HFFc6 (cell line): ENCODE results near the gene SLTM. TPM values are rescaled to one million over a fixed set of nuclear protein-coding genes. Genes with fewer than 3 reads are reported as not detected.
A peak's percentile ranks its signal among the peaks of the same experiment; 100 is the strongest.
"Not testable (repeated sequence)": the region's sequence is repeated elsewhere in the genome, so short reads cannot be mapped to it uniquely, and the experiment has no call there.

Experiments
- DNase-seq: peaks from one replicate; pipeline ENCODE4 v3.0.0-alpha.2; 2018
- H3K27ac Mint-ChIP-seq: 2 replicates; pipeline ENCODE4 v1.8.0; 2020; ENCODE audit warnings: mild to moderate bottlenecking, mixed read lengths
- H3K27me3 Mint-ChIP-seq: 2 replicates; pipeline ENCODE4 v1.8.0; 2021; ENCODE audit warnings: mild to moderate bottlenecking, moderate library complexity, mixed read lengths; ENCODE audit not compliant: insufficient read depth
- H3K36me3 Mint-ChIP-seq: 2 replicates; pipeline ENCODE4 v1.8.0; 2021; ENCODE audit warnings: low read depth, mixed read lengths
- H3K4me1 Mint-ChIP-seq: 2 replicates; pipeline ENCODE4 v1.8.0; 2020; ENCODE audit warnings: low read depth, mixed read lengths
- H3K4me3 Mint-ChIP-seq: 2 replicates; pipeline ENCODE4 v1.8.0; 2020; ENCODE audit warnings: mild to moderate bottlenecking, moderate library complexity, mixed read lengths
- H3K9me3 Mint-ChIP-seq: 2 replicates; pipeline ENCODE4 v1.8.0; 2020; ENCODE audit warnings: mild to moderate bottlenecking, mixed read lengths
- total RNA-seq, 6 experiments: library from RNA; stranded (reverse); fragmentation: NEBNext Ultra II Directional; extraction: Animal tissue kit (Norgen Biotek cat#: 25700); gene quantifications; 2 replicates in 1 of 6; 3 replicates in 5 of 6; pipeline ENCODE4 v1.2.3, GENCODE V29; 2021
- TF ChIP-seq, protein P1 (sequence below): fragments of 200-600 bp; sonication (generic); IDR thresholded peaks from 2 replicates; pipeline ENCODE4 v1.5.0; 2021; ENCODE audit warnings: antibody characterized with exemption, mild to moderate bottlenecking

The SLTM gene
- total RNA-seq, 6 experiments from 2014 or later: 38.1 to 49.4 (median 45.3) TPM

DNA sequence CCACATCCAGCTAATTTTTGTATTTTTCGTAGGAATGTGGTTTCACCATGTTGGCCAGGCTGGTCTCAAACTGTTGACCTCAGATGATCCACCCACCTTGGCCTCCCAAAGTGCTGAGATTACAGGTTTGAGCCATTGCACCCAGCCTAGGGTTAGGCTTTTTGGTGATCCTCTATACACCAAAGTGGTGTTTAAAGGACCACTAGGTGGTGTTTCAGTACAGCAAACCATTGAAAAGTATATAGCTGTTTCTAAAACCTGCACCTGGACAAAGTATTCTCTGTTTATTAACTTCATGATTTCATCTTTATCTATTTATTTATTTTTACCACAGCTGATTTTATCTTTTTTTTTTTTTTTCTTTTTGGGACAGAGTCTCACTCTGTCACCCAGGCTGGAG lies 94.0 kb downstream of the SLTM start:
- no peak for DNase-seq
- no peak overlapping the region for H3K4me3 Mint-ChIP-seq

DNA sequence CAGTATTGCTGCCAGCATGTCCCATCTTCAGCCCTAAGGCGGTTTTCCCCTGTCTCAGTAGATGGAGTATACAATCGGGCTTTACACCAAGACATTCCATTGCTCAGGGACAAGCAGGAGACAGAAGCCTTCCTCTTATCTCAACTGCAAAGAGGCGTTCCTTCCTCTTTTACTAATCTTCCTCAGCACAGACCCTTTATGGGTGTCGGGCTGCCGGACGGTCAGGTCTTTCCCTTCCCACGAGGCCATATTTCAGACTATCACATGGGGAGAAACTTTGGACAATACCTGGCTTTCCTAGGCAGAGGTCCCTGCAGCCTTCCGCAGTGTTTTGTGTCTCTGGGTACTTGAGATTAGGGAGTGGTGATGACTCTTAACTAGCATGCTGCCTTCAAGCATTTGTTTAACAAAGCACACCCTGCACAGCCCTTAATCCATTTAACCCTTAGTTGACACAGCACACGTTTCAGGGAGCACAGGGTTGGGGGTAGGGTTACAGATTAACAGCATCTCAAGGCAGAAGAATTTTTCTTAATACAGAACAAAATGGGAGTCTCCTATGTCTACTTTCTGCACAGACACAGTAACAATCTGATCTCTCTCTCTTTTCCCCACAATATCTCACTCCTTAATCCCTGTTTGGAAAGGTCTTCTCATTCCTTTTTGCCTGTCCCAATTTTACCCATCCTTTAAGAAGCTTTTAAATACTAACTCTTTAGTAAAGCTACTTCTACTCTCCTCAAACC lies 99.6 kb downstream of the SLTM start:
- not testable (repeated sequence) for H3K9me3 Mint-ChIP-seq, H3K4me1 Mint-ChIP-seq, H3K36me3 Mint-ChIP-seq, H3K27me3 Mint-ChIP-seq, H3K4me3 Mint-ChIP-seq, DNase-seq, H3K27ac Mint-ChIP-seq

More for the DNA sequence above, 94.0 kb downstream of the SLTM start:
- TF ChIP-seq, protein P1, sequence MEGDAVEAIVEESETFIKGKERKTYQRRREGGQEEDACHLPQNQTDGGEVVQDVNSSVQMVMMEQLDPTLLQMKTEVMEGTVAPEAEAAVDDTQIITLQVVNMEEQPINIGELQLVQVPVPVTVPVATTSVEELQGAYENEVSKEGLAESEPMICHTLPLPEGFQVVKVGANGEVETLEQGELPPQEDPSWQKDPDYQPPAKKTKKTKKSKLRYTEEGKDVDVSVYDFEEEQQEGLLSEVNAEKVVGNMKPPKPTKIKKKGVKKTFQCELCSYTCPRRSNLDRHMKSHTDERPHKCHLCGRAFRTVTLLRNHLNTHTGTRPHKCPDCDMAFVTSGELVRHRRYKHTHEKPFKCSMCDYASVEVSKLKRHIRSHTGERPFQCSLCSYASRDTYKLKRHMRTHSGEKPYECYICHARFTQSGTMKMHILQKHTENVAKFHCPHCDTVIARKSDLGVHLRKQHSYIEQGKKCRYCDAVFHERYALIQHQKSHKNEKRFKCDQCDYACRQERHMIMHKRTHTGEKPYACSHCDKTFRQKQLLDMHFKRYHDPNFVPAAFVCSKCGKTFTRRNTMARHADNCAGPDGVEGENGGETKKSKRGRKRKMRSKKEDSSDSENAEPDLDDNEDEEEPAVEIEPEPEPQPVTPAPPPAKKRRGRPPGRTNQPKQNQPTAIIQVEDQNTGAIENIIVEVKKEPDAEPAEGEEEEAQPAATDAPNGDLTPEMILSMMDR: peak; percentile 61
- Mint-ChIP-seq H3K4me1 (peaks cover 8% of the 10 kb centered on the region), H3K27me3 (no peaks in the 10 kb centered on the region), H3K9me3 (no peaks in the 10 kb centered on the region), H3K36me3 (no peaks in the 10 kb centered on the region), H3K27ac (no peak overlapping the region)

DNA sequence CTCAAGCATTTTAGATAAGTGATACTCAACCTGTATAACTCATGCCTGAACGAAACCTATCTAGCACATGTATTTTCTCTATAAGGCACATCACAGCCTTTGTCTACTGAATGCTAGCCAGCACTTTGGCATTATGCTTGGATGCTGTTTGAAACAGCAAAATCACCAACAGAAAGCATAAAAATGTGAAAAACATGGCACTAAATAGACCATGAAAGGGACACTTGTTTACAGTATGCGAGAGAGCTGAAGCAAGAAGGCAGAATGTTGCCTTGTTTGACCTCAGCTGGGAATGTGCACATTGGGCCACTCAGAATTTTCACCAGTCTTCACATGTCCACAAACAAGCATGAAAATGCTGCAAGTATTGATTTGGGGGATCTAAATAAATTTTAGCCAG lies 102.9 kb downstream of the SLTM start:
- H3K4me1 Mint-ChIP-seq: no peaks in the 10 kb centered on the region
- no peaks in the 10 kb centered on the region for H3K9me3 Mint-ChIP-seq
- DNase-seq: no peak
- TF ChIP-seq, protein P1: no peak
- no peaks in the 10 kb centered on the region for H3K27me3 Mint-ChIP-seq
- H3K4me3 Mint-ChIP-seq: no peak overlapping the region
- H3K27ac Mint-ChIP-seq: no peak overlapping the region
- H3K36me3 Mint-ChIP-seq: peaks cover 15% of the 10 kb centered on the region

Other genes with a start within 250 kb of the SLTM start
- 100 to 1,000 TPM; 155 to 227 (median 196) TPM for gene ADAM10, start 184.0 kb downstream of the SLTM start, total RNA-seq
- 10 to 100 TPM; 27.9 to 35.7 (median 29.9) TPM for gene MINDY2, start 162.4 kb downstream of the SLTM start, total RNA-seq
- gene RNF111, start 54.0 kb upstream of the SLTM start, total RNA-seq: 10 to 100 TPM; 29.1 to 32.7 (median 32.4) TPM
- 10 to 100 TPM; 27.7 to 61.5 (median 55.6) TPM for gene CCNB2, start 171.5 kb upstream of the SLTM start, total RNA-seq